Mesenchymal stem cell (in vitro differentiated cells and primary cell): ENCODE results near the gene FCER2.
"Not testable (repeated sequence)": the region's sequence is repeated elsewhere in the genome, so short reads cannot be mapped to it uniquely, and the experiment has no call there.

Experiments used
- DNase-seq: peaks from one replicate; pipeline ENCODE4 v3.0.0-alpha.2; 2013
- H2AFZ ChIP-seq: one replicate; pipeline ENCODE4 v1.6.1; 2013; ENCODE audit warnings: low read depth, mild to moderate bottlenecking, control low read depth, inconsistent platforms, low read length, moderate library complexity
- H2AK5ac ChIP-seq: 2 replicates; pipeline ENCODE4 v1.6.1; 2013; ENCODE audit warnings: low read length, moderate library complexity, mild to moderate bottlenecking, inconsistent platforms; ENCODE audit not compliant: severe bottlenecking
- H2BK120ac ChIP-seq: one replicate; pipeline ENCODE4 v1.6.1; 2013; ENCODE audit warnings: low read depth, mild to moderate bottlenecking, inconsistent platforms, low read length, moderate library complexity
- H2BK12ac ChIP-seq, 2 experiments: one replicate each; pipeline ENCODE4 v1.6.1; 2013; ENCODE audit warnings: inconsistent platforms in 2 of 2, low read length in 2 of 2, mild to moderate bottlenecking in 2 of 2, moderate library complexity in 2 of 2, control low read depth in 1 of 2
- H2BK15ac ChIP-seq: one replicate; pipeline ENCODE4 v1.6.1; 2013; ENCODE audit warnings: mild to moderate bottlenecking, low read depth, inconsistent platforms; ENCODE audit not compliant: poor library complexity, severe bottlenecking
- H2BK5ac ChIP-seq: 2 replicates; pipeline ENCODE4 v1.6.1; 2013; ENCODE audit warnings: low read depth, mild to moderate bottlenecking, low read length, control low read depth, inconsistent platforms; ENCODE audit not compliant: poor library complexity, severe bottlenecking
- H3K14ac ChIP-seq, 2 experiments: one replicate each; pipeline ENCODE4 v1.6.1; 2013; ENCODE audit warnings: inconsistent platforms in 2 of 2, low read length in 2 of 2, control low read depth in 1 of 2, mild to moderate bottlenecking in 1 of 2, moderate library complexity in 1 of 2
- H3K18ac ChIP-seq, 2 experiments: one replicate each; pipeline ENCODE4 v1.6.1; 2013; ENCODE audit warnings: inconsistent platforms in 2 of 2, low read length in 2 of 2, control low read depth in 1 of 2, low read depth in 1 of 2, mild to moderate bottlenecking in 1 of 2
- H3K23ac ChIP-seq, 2 experiments: one replicate each; pipeline ENCODE4 v1.6.1; 2013; ENCODE audit warnings: inconsistent platforms in 2 of 2, low read length in 2 of 2, mild to moderate bottlenecking in 2 of 2, moderate library complexity in 2 of 2, control low read depth in 1 of 2
- H3K27ac ChIP-seq: 2 replicates; pipeline ENCODE4 v1.5.1; 2013; ENCODE audit warnings: mild to moderate bottlenecking, moderate library complexity, low read length, control low read depth, inconsistent platforms; ENCODE audit not compliant: poor library complexity, severe bottlenecking
- H3K27me3 ChIP-seq, 2 experiments: 2 replicates each; pipeline versions ENCODE4 v1.6.1 to v1.7.0; 2013; ENCODE audit warnings: low read length in 2 of 2, mild to moderate bottlenecking in 2 of 2, moderate library complexity in 2 of 2, control low read depth in 1 of 2, inconsistent platforms in 1 of 2; ENCODE audit not compliant: control insufficient read depth in 1 of 2, insufficient read depth in 1 of 2
- H3K36me3 ChIP-seq, 2 experiments: 2 replicates each; pipeline versions ENCODE4 v1.6.1 to v1.7.0; 2013; ENCODE audit warnings: low read length in 2 of 2, control low read depth in 1 of 2, inconsistent platforms in 1 of 2, low read depth in 1 of 2, mild to moderate bottlenecking in 1 of 2; ENCODE audit not compliant: insufficient read depth in 2 of 2, control insufficient read depth in 1 of 2
- H3K4ac ChIP-seq, 2 experiments: one replicate each; pipeline ENCODE4 v1.6.1; 2013; ENCODE audit warnings: inconsistent platforms in 2 of 2, low read length in 2 of 2, mild to moderate bottlenecking in 2 of 2, moderate library complexity in 2 of 2, control low read depth in 1 of 2, low read depth in 1 of 2
- H3K4me1 ChIP-seq: 2 replicates; pipeline ENCODE4 v1.6.1; 2013; ENCODE audit warnings: low read depth, low read length, control low read depth; ENCODE audit not compliant: control insufficient read depth, insufficient read depth
- H3K4me2 ChIP-seq: 2 replicates; pipeline ENCODE4 v1.6.1; 2013; ENCODE audit warnings: low read length, mild to moderate bottlenecking, inconsistent platforms; ENCODE audit not compliant: poor library complexity, severe bottlenecking
- H3K4me3 ChIP-seq, 2 experiments: 2 replicates each; pipeline versions ENCODE4 v1.5.1 to v1.7.0; 2013; ENCODE audit warnings: low read length in 2 of 2, mild to moderate bottlenecking in 2 of 2, control low read depth in 1 of 2, low read depth in 1 of 2; ENCODE audit not compliant: insufficient read depth in 1 of 2
- H3K79me1 ChIP-seq: replicated peaks from 2 replicates; pipeline ENCODE4 v1.6.1; 2013; ENCODE audit warnings: mild to moderate bottlenecking, control low read depth, low read length, inconsistent platforms; ENCODE audit not compliant: poor library complexity, severe bottlenecking
- H3K9ac ChIP-seq: 2 replicates; pipeline ENCODE4 v1.7.0; 2013; ENCODE audit warnings: mild to moderate bottlenecking, low read length, moderate library complexity
- H3K9me3 ChIP-seq: 2 replicates; pipeline ENCODE4 v1.7.0; 2013; ENCODE audit warnings: mild to moderate bottlenecking, low read length; ENCODE audit not compliant: control insufficient read depth
- H4K8ac ChIP-seq: one replicate; pipeline ENCODE4 v1.6.1; 2013; ENCODE audit warnings: inconsistent platforms, mild to moderate bottlenecking, low read length, moderate library complexity
- H4K91ac ChIP-seq: one replicate; pipeline ENCODE4 v1.6.1; 2013; ENCODE audit warnings: mild to moderate bottlenecking, low read length, inconsistent platforms
- WGBS: methylation state at CpG from one replicate; pipeline ENCODE4 v1.1.7; 2013; ENCODE audit warnings: mixed read lengths; 5-methylcytosine and 5-hydroxymethylcytosine counted together

FCER2 gene

DNA sequence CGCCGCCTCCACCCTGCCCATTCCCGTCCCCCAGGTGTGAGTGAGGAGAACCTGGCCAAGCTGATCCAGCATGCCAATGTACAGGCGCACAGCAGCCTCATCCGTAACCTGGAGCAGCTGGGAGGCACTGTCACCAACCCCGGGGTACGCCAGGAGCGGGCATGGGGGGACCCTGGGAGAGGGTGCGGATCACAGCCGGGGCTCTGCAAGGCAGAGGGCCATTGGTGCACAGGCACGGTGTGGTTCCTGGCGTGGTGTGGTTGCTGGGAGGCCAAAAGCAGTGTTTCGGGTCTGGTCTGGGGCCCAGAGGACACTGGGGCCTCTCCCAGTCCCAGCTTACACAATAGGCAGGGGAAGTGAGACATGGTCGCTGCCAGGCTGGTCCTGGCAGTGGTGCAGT, 56.8 kb downstream of the FCER2 start:
- Histone ChIP-seq H3K79me1 (peaks cover 5% of the 10 kb centered on the region), H3K4me2 (no peak overlapping the region), H3K18ac (no peak overlapping the region), H2BK12ac (no peak overlapping the region), H4K91ac (no peak overlapping the region), H4K8ac (no peak overlapping the region), H3K23ac (no peak overlapping the region), H3K4ac (no peak overlapping the region), H2BK5ac (no peak overlapping the region), H2BK120ac (no peak overlapping the region), H2AFZ (no peak overlapping the region), H3K27ac (no peak overlapping the region), H3K27me3 (peaks cover 1 to 25% of the 10 kb centered on the region in 2 experiments), H3K36me3 (peaks cover 0 to 67% of the 10 kb centered on the region in 2 experiments), H3K9me3 (no peaks in the 10 kb centered on the region), H3K14ac (no peak overlapping the region), H3K4me1 (peaks cover 5% of the 10 kb centered on the region), H3K9ac (no peak overlapping the region), H3K4me3 (no peak overlapping the region), H2BK15ac (no peak overlapping the region), H2AK5ac (no peak overlapping the region)
- no peak for DNase-seq
- 92% methylated on average over 13 of the region's 14 CpGs for WGBS

DNA sequence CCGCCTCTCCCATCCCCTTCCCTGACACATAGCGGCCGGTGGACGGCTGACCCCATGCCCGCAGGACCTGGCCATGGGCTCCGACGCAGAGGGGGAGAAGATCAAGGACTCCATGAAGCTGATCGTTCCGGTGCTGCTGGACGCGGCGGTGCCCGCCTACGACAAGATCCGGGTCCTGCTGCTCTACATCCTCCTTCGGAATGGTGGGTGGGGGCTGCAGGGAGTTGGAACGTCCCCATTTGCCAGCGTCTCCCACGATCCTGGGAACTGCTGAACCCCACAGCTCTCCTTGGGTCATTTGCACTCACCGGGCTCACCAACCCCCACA, 57.4 kb downstream of the FCER2 start:
- no peak overlapping the region for H4K91ac ChIP-seq
- H2BK5ac ChIP-seq: no peak overlapping the region
- no peaks in the 10 kb centered on the region for H3K9me3 ChIP-seq
- no peak overlapping the region for H2BK12ac ChIP-seq
- 97% methylated on average over 18 of the region's 20 CpGs for WGBS
- H3K27ac ChIP-seq: no peak overlapping the region
- H2AFZ ChIP-seq: no peak overlapping the region
- H3K27me3 ChIP-seq: peaks cover 0 to 22% of the 10 kb centered on the region in 2 experiments
- no peak for DNase-seq
- H2AK5ac ChIP-seq: no peak overlapping the region
- H2BK15ac ChIP-seq: no peak overlapping the region
- H3K18ac ChIP-seq: no peak overlapping the region
- peaks cover 7% of the 10 kb centered on the region for H3K4me1 ChIP-seq
- H3K14ac ChIP-seq: no peak overlapping the region
- H2BK120ac ChIP-seq: no peak overlapping the region
- no peak overlapping the region for H3K9ac ChIP-seq
- H3K36me3 ChIP-seq: peaks cover 0 to 73% of the 10 kb centered on the region in 2 experiments
- no peak overlapping the region for H3K4me3 ChIP-seq
- H3K4me2 ChIP-seq: no peak overlapping the region
- H3K79me1 ChIP-seq: peaks cover 5% of the 10 kb centered on the region
- no peak overlapping the region for H3K23ac ChIP-seq
- H3K4ac ChIP-seq: no peak overlapping the region
- no peak overlapping the region for H4K8ac ChIP-seq

DNA sequence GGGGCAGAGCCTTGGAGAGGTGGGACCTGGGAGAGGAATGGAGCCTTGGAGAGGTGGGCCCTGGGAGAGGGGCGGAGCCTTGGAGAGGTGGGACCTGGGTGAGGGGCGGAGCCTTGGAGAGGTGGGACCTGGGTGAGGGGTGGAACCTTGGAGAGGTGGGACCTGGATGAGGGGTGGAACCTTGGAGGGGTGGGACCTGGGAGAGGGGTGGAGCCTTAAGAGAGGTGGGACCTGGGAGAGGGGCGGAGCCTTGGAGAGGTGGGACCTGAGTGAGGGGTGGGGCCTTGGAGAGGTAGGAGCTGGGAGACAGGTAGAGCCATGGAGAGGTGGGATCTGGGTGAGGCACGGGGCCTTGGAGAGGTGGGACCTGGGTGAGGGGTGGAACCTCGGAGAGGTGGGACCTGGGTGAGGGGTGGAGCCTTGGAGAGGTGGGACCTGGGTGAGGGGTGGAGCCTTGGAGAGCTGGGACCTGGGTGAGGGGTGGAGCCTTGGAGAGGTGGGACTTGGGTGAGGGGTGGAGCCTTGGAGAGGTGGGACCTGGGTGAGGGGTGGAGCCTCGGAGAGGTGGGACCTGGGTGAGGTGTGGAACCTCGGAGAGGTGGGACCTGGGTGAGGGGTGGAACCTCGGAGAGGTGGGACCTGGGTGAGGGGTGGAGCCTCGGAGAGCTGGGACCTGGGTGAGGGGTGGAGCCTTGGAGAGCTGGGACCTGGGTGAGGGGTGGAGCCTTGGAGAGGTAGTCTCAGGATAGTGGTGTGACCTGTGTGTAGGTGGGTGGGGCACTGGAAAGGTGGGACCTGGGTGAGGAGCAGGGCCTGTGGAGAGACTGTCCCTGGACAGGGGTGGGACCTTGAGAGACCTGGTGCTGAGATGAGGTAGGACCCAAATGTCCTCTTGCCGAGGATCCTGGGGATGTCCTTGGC, 58.0 kb downstream of the FCER2 start:
- not testable (repeated sequence) for H4K91ac ChIP-seq, H3K9ac ChIP-seq, H3K9me3 ChIP-seq, H4K8ac ChIP-seq, H3K4me2 ChIP-seq, H3K27ac ChIP-seq, H2AK5ac ChIP-seq, H3K23ac ChIP-seq, H2BK12ac ChIP-seq, H2AFZ ChIP-seq, H2BK5ac ChIP-seq, H2BK120ac ChIP-seq, H3K14ac ChIP-seq, H2BK15ac ChIP-seq, H3K4me3 ChIP-seq, H3K4ac ChIP-seq, H3K79me1 ChIP-seq, H3K4me1 ChIP-seq, H3K18ac ChIP-seq, DNase-seq
- H3K27me3 ChIP-seq: peaks cover 0 to 25% of the 10 kb centered on the region in 2 experiments
- H3K36me3 ChIP-seq: peaks cover 0 to 78% of the 10 kb centered on the region in 2 experiments
- WGBS: 72% methylated on average over 10 of the region's 10 CpGs

DNA sequence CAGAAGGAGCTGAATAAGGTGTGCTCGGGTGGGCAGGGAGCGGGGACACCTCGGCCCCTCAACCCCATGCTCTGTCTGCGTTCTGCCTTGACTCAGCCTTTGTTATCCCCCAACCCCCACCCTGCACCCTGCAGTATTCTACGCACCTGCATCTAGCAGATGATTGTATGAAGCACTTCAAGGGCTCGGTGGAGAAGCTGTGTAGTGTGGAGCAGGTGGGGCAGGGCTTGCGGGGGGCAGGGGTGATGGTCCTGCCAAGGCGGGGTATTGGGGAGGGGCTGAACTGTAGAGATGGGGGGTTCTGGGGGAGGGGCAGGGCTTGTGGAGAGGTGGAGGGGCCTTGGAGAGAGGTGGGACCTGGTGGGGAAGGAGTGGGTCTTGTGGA, 58.9 kb downstream of the FCER2 start:
- Histone ChIP-seq H3K9ac (no peak overlapping the region), H3K36me3 (peaks cover 0 to 78% of the 10 kb centered on the region in 2 experiments), H3K27me3 (peaks cover 0 to 28% of the 10 kb centered on the region in 2 experiments), H3K4me1 (peaks cover 7% of the 10 kb centered on the region), H3K4ac (no peak overlapping the region), H3K4me2 (no peak overlapping the region), H3K14ac (no peak overlapping the region), H3K4me3 (no peak overlapping the region), H2AFZ (no peak overlapping the region), H2AK5ac (no peak overlapping the region), H4K8ac (no peak overlapping the region), H4K91ac (no peak overlapping the region), H2BK120ac (no peak overlapping the region), H3K23ac (no peak overlapping the region), H3K18ac (no peak overlapping the region), H3K27ac (no peak overlapping the region), H2BK12ac (no peak overlapping the region), H3K79me1 (peaks cover 5% of the 10 kb centered on the region), H3K9me3 (no peaks in the 10 kb centered on the region), H2BK15ac (no peak overlapping the region), H2BK5ac (no peak overlapping the region)
- WGBS: over 99% methylated on average over 7 of the region's 8 CpGs
- no peak for DNase-seq
